HepG2 (cell line): Measurements from ENCODE around the gene C1orf94. TPM values are rescaled to one million over a fixed set of nuclear protein-coding genes. Genes with fewer than 3 reads are reported as not detected.

Experiments used
- ATAC-seq: fragments of 200-7000 bp; cut with Tn5 transposase; 3 replicates; pipeline ENCODE4 v1.9.1; 2020; ENCODE audit warnings: mild to moderate bottlenecking, moderate library complexity
- BruUV-seq: library from RNA; stranded (reverse); fragments of 400-500 nt; replicated peaks from 2 replicates; lab custom pipeline; 2021; lab: Mats Ljungman, UMichigan
- CTCF ChIA-PET: fragments of 300-600 bp; formaldehyde crosslinking; extraction: SDS; loops from one replicate; lab custom pipeline; 2021; ENCODE audit warnings: low total read pairs, inconsistent platforms, low intra/inter-chr PET ratio; lab: Yijun Ruan, JAX
- POLR2A ChIA-PET: fragments of 350-600 bp; sonication (Branson Sonifier 250); formaldehyde crosslinking; loops from one replicate; lab custom pipeline; 2020; ENCODE audit warnings: antibody characterized with exemption, inconsistent platforms; lab: Yijun Ruan, JAX
- DNase-seq: peaks from one replicate; pipeline ENCODE4 v3.0.0-alpha.2; 2015; ENCODE audit warnings: low spot score
- FAIRE-seq: peaks from 3 replicates; lab custom pipeline; 2011; peaks lifted over from hg19 to GRCh38; lab: Jason Lieb, UNC
- H2AFZ ChIP-seq: one replicate; pipeline ENCODE4 v1.6.1; 2011; ENCODE audit warnings: low read length, inconsistent platforms
- H3K27ac ChIP-seq: fragments of 300-600 bp; 3 replicates; pipeline ENCODE4 v1.8.0; 2011; ENCODE audit warnings: mixed run types, mild to moderate bottlenecking, mixed read lengths, low read length, inconsistent platforms; ENCODE audit not compliant: insufficient read depth; ENCODE audit errors: extremely low read length
- H3K27me3 ChIP-seq, 2 experiments: fragments of 200-600 bp in 1 of 2; 2 replicates in 1 of 2; 3 replicates in 1 of 2; pipeline versions ENCODE4 v1.6.0 to v1.8.0; 2011; ENCODE audit warnings: low read length in 2 of 2, mild to moderate bottlenecking in 2 of 2, moderate library complexity in 2 of 2, inconsistent platforms in 1 of 2; ENCODE audit not compliant: insufficient read depth in 2 of 2, control insufficient read depth in 1 of 2
- H3K36me3 ChIP-seq, 2 experiments: fragments of 200-600 bp in 1 of 2; replicated peaks in 1 of 2; 2 replicates in 1 of 2; 3 replicates in 1 of 2; pipeline versions ENCODE4 v1.5.1 to v1.8.0; 2011; ENCODE audit warnings: low read length in 2 of 2, inconsistent platforms in 1 of 2; ENCODE audit not compliant: insufficient read depth in 2 of 2, control insufficient read depth in 1 of 2
- H3K4me1 ChIP-seq: 2 replicates; pipeline ENCODE4 v1.5.1; 2012; ENCODE audit warnings: low read length, inconsistent platforms; ENCODE audit not compliant: insufficient read depth
- H3K4me2 ChIP-seq: 2 replicates; pipeline ENCODE4 v1.6.0; 2011; ENCODE audit warnings: low read depth, low read length, inconsistent platforms
- H3K4me3 ChIP-seq, 3 experiments: fragments of 200-600 bp in 1 of 3; sonication (generic), shearing (Covaris generic) in 1 of 3; replicated peaks in 1 of 3; 2 replicates each; pipeline ENCODE4 v1.5.1; 2011 to 2016; ENCODE audit warnings: low read length in 3 of 3, inconsistent platforms in 2 of 3, low read depth in 2 of 3, mild to moderate bottlenecking in 2 of 3, control low read depth in 1 of 3, mixed read lengths in 1 of 3; ENCODE audit not compliant: insufficient read depth in 1 of 3
- H3K79me2 ChIP-seq: one replicate; pipeline ENCODE4 v1.6.1; 2011; ENCODE audit warnings: low read length, inconsistent platforms; ENCODE audit not compliant: insufficient read depth
- H3K9ac ChIP-seq: 2 replicates; pipeline ENCODE4 v1.6.0; 2011; ENCODE audit warnings: mild to moderate bottlenecking, low read depth, low read length, inconsistent platforms; ENCODE audit not compliant: insufficient read depth
- H3K9me3 ChIP-seq: 2 replicates; pipeline ENCODE4 v1.5.1; 2012; ENCODE audit warnings: mild to moderate bottlenecking, low read length
- H4K20me1 ChIP-seq: 2 replicates; pipeline ENCODE4 v1.6.0; 2011; ENCODE audit warnings: inconsistent platforms, mild to moderate bottlenecking, low read length, moderate library complexity; ENCODE audit not compliant: insufficient read depth
- HNF1B ChIP-seq: sonication (generic); formaldehyde crosslinking; IDR thresholded peaks from 2 replicates; pipeline ENCODE4 v1.5.1; 2020; ENCODE audit warnings: mild to moderate bottlenecking, moderate library complexity, missing genetic modification reagents
- HNF4G ChIP-seq, 2 experiments: sonication (generic) in 1 of 2; formaldehyde crosslinking in 1 of 2; IDR thresholded peaks; 2 replicates each; pipeline versions ENCODE4 v1.4.0 to v1.6.1; 2011 to 2020; ENCODE audit warnings: borderline replicate concordance in 2 of 2, low read depth in 2 of 2, mild to moderate bottlenecking in 2 of 2, low read length in 1 of 2, missing genetic modification reagents in 1 of 2, moderate library complexity in 1 of 2
- IKZF1 ChIP-seq: fragments of 450-650 bp; IDR thresholded peaks from 2 replicates; pipeline ENCODE4 v1.7.1; 2016
- NFKBIZ ChIP-seq: IDR thresholded peaks from 2 replicates; pipeline ENCODE4 v1.6.1; 2018; ENCODE audit warnings: missing genetic modification reagents, missing compliant biosample characterization
- PRMT3 ChIP-seq: sonication (generic); formaldehyde crosslinking; IDR thresholded peaks from 2 replicates; pipeline ENCODE4 v1.8.1; 2022; ENCODE audit warnings: low read depth, mild to moderate bottlenecking, moderate library complexity, missing genetic modification reagents, borderline replicate concordance
- RAD21 ChIP-seq: fragments of 450-650 bp; formaldehyde crosslinking; IDR thresholded peaks from 2 replicates; pipeline ENCODE4 v1.5.0; 2020; ENCODE audit warnings: mild to moderate bottlenecking
- ZNF343 ChIP-seq: sonication (generic); formaldehyde crosslinking; IDR thresholded peaks from 2 replicates; pipeline ENCODE4 v1.4.0; 2020; ENCODE audit warnings: mild to moderate bottlenecking, missing genetic modification reagents
- ZNF414 ChIP-seq: sonication (generic); formaldehyde crosslinking; IDR thresholded peaks from 2 replicates; pipeline ENCODE4 v1.5.0; 2020; ENCODE audit warnings: missing genetic modification reagents
- ZNF660 ChIP-seq: sonication (generic); formaldehyde crosslinking; IDR thresholded peaks from 2 replicates; pipeline ENCODE4 v1.5.1; 2020; ENCODE audit warnings: mild to moderate bottlenecking, low read depth, missing genetic modification reagents, borderline replicate concordance
- WGBS: methylation state at CpG from one replicate; pipeline ENCODE4 v1.1.6; 2017; ENCODE audit warnings: low lambda C conversion rate; 5-methylcytosine and 5-hydroxymethylcytosine counted together
- in situ Hi-C: cut with HindIII; loops from 2 replicates; pipeline ENCODE4 v1.10.0; 2017; ENCODE audit warnings: low pct_unique_long_range_greater_than_20kb; ENCODE audit not compliant: extremely low pct_ligation_motif_present
- intact Hi-C: fragments of 100-400 bp; cut with micrococcal nuclease; formaldehyde crosslinking; loops from one replicate; pipeline ENCODE4 v1.10.0; 2022; ENCODE audit not compliant: unreplicated experiment
- polyA plus RNA-seq, 8 experiments: library from polyadenylated mRNA; depleted of rRNA in 3 of 8; stranded (reverse) in 7 of 8; unstranded in 1 of 8; fragments of >200 nt; fragmentation: Illumina TruSeq in 4 of 8; extraction: Trizol in 4 of 8; gene quantifications; 2 replicates each; pipeline versions ENCODE4 v1.2.1 to v1.2.3, GENCODE V29; 2011 to 2016; ENCODE audit warnings: low read depth in 4 of 8, missing spikeins in 1 of 8, mixed read lengths in 1 of 8; ENCODE audit not compliant: insufficient read depth in 1 of 8
- total RNA-seq, 5 experiments: library from RNA; depleted of rRNA; stranded (reverse); fragments of >200 nt; fragmentation: Illumina TruSeq; extraction: Trizol; gene quantifications; 2 replicates each; pipeline ENCODE4 v1.2.3, GENCODE V29; 2016; ENCODE audit warnings: low read depth in 1 of 5
- TF ChIP-seq, protein P1 (sequence below): IDR thresholded peaks from 2 replicates; pipeline ENCODE4 v1.6.1; 2016; ENCODE audit warnings: missing compliant biosample characterization, missing genetic modification reagents, borderline replicate concordance
- TF ChIP-seq, protein P2 (sequence below): sonication (generic); formaldehyde crosslinking; IDR thresholded peaks from 2 replicates; pipeline ENCODE4 v1.5.0; 2020; ENCODE audit warnings: mild to moderate bottlenecking, missing genetic modification reagents, borderline replicate concordance
- TF ChIP-seq, protein P3 (sequence below): sonication (generic); formaldehyde crosslinking; IDR thresholded peaks from 2 replicates; pipeline ENCODE4 v1.4.0; 2020; ENCODE audit warnings: missing genetic modification reagents
- TF ChIP-seq, protein P4 (sequence below): sonication (generic); formaldehyde crosslinking; IDR thresholded peaks from 2 replicates; pipeline ENCODE4 v1.5.0; 2020; ENCODE audit warnings: missing genetic modification reagents

C1orf94 gene
- total and polyA plus RNA-seq, 2 of the 13 experiments (the other 11 are each of a cell fraction or from before 2014, with no cell fraction given), result not detected

DNA sequence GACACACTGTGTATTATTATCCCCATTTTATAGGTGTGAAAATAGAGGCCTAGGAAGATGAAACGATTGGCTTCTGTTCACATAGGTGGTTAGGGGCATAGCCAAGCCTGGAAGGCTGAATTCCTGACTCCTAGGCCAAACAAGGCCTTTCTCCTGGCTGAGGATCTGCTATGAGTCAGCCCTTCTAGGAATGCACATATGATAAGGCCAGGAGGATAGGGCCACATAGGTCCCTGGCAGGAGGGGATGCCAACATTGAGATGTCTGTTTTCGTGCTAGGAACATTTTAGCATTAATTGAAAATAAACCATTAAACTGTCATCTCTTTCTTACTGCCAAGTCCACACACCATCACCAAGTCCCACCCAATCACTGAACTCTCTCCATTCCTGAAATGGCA lies 20.8 kb upstream of the C1orf94 start:
- no peaks in the 10 kb centered on the region for H3K36me3 ChIP-seq
- no peak overlapping the region for H3K27ac ChIP-seq
- peaks cover 0 to 4% of the 10 kb centered on the region in 2 experiments; a peak in 1 of 5 replicates for H3K27me3 ChIP-seq
- FAIRE-seq (no peak), ATAC-seq (no peak), DNase-seq (no peak)
- 4% methylated on average over 2 of the region's 2 CpGs for WGBS
- no peak overlapping the region for H3K4me2 ChIP-seq
- TF ChIP-seq HNF4G (IDR thresholded peaks at IDR 0.05; ENCODE audit: borderline replicate concordance, low read depth, low read length), result no peak
- TF ChIP-seq HNF4G (CRISPR knock-in tag; IDR thresholded peaks at IDR 0.05; ENCODE audit: borderline replicate concordance, low read depth), result no peak
- TF ChIP-seq PRMT3 (CRISPR knock-in tag), result no peak
- TF ChIP-seq, protein P1, sequence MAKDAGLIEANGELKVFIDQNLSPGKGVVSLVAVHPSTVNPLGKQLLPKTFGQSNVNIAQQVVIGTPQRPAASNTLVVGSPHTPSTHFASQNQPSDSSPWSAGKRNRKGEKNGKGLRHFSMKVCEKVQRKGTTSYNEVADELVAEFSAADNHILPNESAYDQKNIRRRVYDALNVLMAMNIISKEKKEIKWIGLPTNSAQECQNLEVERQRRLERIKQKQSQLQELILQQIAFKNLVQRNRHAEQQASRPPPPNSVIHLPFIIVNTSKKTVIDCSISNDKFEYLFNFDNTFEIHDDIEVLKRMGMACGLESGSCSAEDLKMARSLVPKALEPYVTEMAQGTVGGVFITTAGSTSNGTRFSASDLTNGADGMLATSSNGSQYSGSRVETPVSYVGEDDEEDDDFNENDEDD (CRISPR knock-in tag), result no peak
- TF ChIP-seq, protein P2, sequence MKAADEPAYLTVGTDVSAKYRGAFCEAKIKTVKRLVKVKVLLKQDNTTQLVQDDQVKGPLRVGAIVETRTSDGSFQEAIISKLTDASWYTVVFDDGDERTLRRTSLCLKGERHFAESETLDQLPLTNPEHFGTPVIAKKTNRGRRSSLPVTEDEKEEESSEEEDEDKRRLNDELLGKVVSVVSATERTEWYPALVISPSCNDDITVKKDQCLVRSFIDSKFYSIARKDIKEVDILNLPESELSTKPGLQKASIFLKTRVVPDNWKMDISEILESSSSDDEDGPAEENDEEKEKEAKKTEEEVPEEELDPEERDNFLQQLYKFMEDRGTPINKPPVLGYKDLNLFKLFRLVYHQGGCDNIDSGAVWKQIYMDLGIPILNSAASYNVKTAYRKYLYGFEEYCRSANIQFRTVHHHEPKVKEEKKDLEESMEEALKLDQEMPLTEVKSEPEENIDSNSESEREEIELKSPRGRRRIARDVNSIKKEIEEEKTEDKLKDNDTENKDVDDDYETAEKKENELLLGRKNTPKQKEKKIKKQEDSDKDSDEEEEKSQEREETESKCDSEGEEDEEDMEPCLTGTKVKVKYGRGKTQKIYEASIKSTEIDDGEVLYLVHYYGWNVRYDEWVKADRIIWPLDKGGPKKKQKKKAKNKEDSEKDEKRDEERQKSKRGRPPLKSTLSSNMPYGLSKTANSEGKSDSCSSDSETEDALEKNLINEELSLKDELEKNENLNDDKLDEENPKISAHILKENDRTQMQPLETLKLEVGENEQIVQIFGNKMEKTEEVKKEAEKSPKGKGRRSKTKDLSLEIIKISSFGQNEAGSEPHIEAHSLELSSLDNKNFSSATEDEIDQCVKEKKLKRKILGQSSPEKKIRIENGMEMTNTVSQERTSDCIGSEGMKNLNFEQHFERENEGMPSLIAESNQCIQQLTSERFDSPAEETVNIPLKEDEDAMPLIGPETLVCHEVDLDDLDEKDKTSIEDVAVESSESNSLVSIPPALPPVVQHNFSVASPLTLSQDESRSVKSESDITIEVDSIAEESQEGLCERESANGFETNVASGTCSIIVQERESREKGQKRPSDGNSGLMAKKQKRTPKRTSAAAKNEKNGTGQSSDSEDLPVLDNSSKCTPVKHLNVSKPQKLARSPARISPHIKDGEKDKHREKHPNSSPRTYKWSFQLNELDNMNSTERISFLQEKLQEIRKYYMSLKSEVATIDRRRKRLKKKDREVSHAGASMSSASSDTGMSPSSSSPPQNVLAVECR (CRISPR knock-in tag), result no peak
- TF ChIP-seq ZNF660 (CRISPR knock-in tag), result no peak
- no peak for TF ChIP-seq HNF1B (CRISPR knock-in tag)
- no peak for TF ChIP-seq ZNF343
- no peak for TF ChIP-seq RAD21
- TF ChIP-seq, protein P3, sequence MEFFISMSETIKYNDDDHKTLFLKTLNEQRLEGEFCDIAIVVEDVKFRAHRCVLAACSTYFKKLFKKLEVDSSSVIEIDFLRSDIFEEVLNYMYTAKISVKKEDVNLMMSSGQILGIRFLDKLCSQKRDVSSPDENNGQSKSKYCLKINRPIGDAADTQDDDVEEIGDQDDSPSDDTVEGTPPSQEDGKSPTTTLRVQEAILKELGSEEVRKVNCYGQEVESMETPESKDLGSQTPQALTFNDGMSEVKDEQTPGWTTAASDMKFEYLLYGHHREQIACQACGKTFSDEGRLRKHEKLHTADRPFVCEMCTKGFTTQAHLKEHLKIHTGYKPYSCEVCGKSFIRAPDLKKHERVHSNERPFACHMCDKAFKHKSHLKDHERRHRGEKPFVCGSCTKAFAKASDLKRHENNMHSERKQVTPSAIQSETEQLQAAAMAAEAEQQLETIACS (CRISPR knock-in tag), result no peak
- TF ChIP-seq IKZF1, result no peak
- TF ChIP-seq, protein P4, sequence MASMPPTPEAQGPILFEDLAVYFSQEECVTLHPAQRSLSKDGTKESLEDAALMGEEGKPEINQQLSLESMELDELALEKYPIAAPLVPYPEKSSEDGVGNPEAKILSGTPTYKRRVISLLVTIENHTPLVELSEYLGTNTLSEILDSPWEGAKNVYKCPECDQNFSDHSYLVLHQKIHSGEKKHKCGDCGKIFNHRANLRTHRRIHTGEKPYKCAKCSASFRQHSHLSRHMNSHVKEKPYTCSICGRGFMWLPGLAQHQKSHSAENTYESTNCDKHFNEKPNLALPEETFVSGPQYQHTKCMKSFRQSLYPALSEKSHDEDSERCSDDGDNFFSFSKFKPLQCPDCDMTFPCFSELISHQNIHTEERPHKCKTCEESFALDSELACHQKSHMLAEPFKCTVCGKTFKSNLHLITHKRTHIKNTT, result no peak
- no peak for TF ChIP-seq ZNF414 (CRISPR knock-in tag)
- no peak for TF ChIP-seq NFKBIZ (CRISPR knock-in tag)
- BruUV-seq, result no TSS peak
- no peaks in the 10 kb centered on the region for H3K9me3 ChIP-seq
- H4K20me1 ChIP-seq, result no peaks in the 10 kb centered on the region
- ChIA-PET POLR2A (no interaction called here), CTCF (no interaction called here)
- intact Hi-C loops (no loop called here), in situ Hi-C loops (loop anchor here (25.0 kb wide), 1 partner anchor 519 kb away; no protein-coding TSS in a partner anchor)
- no peak overlapping the region for H2AFZ ChIP-seq
- no peaks in the 10 kb centered on the region for H3K79me2 ChIP-seq
- H3K9ac ChIP-seq, result no peak overlapping the region
- H3K4me1 ChIP-seq, result no peaks in the 10 kb centered on the region
- H3K4me3 ChIP-seq, result no peak overlapping the region
